Naive thymus-derived CD4-positive, alpha-beta T cell (primary cell): ENCODE results near the gene TRABD2A. TPM values are rescaled to one million over a fixed set of nuclear protein-coding genes. Genes with fewer than 3 reads are reported as not detected.
A peak's percentile ranks its signal among the peaks of the same experiment; 100 is the strongest.

ENCODE experiments used
- ATAC-seq: fragments of 150-1000 bp; cut with Tn5 transposase; 2 replicates; pipeline ENCODE4 v1.10.0; 2021; ENCODE audit warnings: mild to moderate bottlenecking, moderate library complexity
- CTCF ChIA-PET: fragments of 350-600 bp; sonication (Branson Sonifier 250); formaldehyde crosslinking; loops from one replicate; lab custom pipeline; 2021; ENCODE audit warnings: antibody characterized with exemption; lab: Charles Lee
- POLR2A ChIA-PET: fragments of 350-600 bp; sonication (Branson Sonifier 250); formaldehyde crosslinking; loops from one replicate; lab custom pipeline; 2021; ENCODE audit warnings: antibody characterized with exemption, inconsistent platforms; lab: Charles Lee
- DNase-seq, 9 donors: peaks; one replicate each; pipeline versions ENCODE4 v3.0.0 to v3.0.0-alpha.2; 2020 to 2022; ENCODE audit warnings: mixed read lengths in 1 of 9
- H3K27ac ChIP-seq: one replicate; pipeline ENCODE4 v1.7.0; 2013; ENCODE audit warnings: mild to moderate bottlenecking, low read depth, low read length, moderate library complexity
- H3K27me3 ChIP-seq, 2 donors: one replicate each; pipeline ENCODE4 v1.7.0; 2013; ENCODE audit warnings: low read length in 2 of 2, mild to moderate bottlenecking in 2 of 2, moderate library complexity in 2 of 2; ENCODE audit not compliant: control insufficient read depth in 2 of 2, insufficient read depth in 2 of 2
- H3K36me3 ChIP-seq, 3 experiments: 1 replicate in 2 of 3; 2 replicates in 1 of 3; pipeline ENCODE4 v1.7.0; 2013; ENCODE audit warnings: low read length in 3 of 3, mild to moderate bottlenecking in 3 of 3, moderate library complexity in 1 of 3; ENCODE audit not compliant: insufficient read depth in 3 of 3, control insufficient read depth in 2 of 3
- H3K4me1 ChIP-seq, 2 donors: one replicate each; pipeline ENCODE4 v1.7.0; 2013; ENCODE audit warnings: low read length in 2 of 2, mild to moderate bottlenecking in 2 of 2, moderate library complexity in 1 of 2; ENCODE audit not compliant: control insufficient read depth in 2 of 2, insufficient read depth in 2 of 2
- H3K4me3 ChIP-seq: 2 replicates; pipeline ENCODE4 v1.7.0; 2013; ENCODE audit warnings: mild to moderate bottlenecking, low read length
- H3K9me3 ChIP-seq, 3 experiments: 1 replicate in 2 of 3; 2 replicates in 1 of 3; pipeline ENCODE4 v1.7.0; 2013; ENCODE audit warnings: low read length in 3 of 3; ENCODE audit not compliant: control insufficient read depth in 2 of 3
- H3K27ac Mint-ChIP-seq, 9 donors: one replicate each; pipeline ENCODE4 v1.8.0; 2020 to 2022; ENCODE audit warnings: mixed read lengths in 9 of 9, mild to moderate bottlenecking in 8 of 9, moderate library complexity in 5 of 9, inconsistent platforms in 2 of 9
- H3K27me3 Mint-ChIP-seq, 5 donors: one replicate each; pipeline ENCODE4 v1.8.0; 2021 to 2022; ENCODE audit warnings: mixed read lengths in 5 of 5, mild to moderate bottlenecking in 1 of 5
- H3K36me3 Mint-ChIP-seq, 5 donors: one replicate each; pipeline ENCODE4 v1.8.0; 2020 to 2022; ENCODE audit warnings: mixed read lengths in 5 of 5, mild to moderate bottlenecking in 3 of 5, inconsistent platforms in 1 of 5
- H3K4me1 Mint-ChIP-seq, 7 donors: one replicate each; pipeline ENCODE4 v1.8.0; 2020 to 2022; ENCODE audit warnings: mixed read lengths in 7 of 7, mild to moderate bottlenecking in 3 of 7, inconsistent platforms in 1 of 7
- H3K4me3 Mint-ChIP-seq, 10 donors: one replicate each; pipeline ENCODE4 v1.8.0; 2020 to 2022; ENCODE audit warnings: mild to moderate bottlenecking in 10 of 10, mixed read lengths in 10 of 10, moderate library complexity in 6 of 10, inconsistent platforms in 2 of 10
- H3K9me3 Mint-ChIP-seq, 11 donors: one replicate each; pipeline ENCODE4 v1.8.0; 2020 to 2022; ENCODE audit warnings: mixed read lengths in 11 of 11, mild to moderate bottlenecking in 4 of 11, inconsistent platforms in 1 of 11, moderate library complexity in 1 of 11
- intact Hi-C, 2 donors: fragments of 100-400 bp; cut with micrococcal nuclease; formaldehyde crosslinking; loops; one replicate each; pipeline ENCODE4 v1.15.1; 2023
- polyA plus RNA-seq, 2 donors: library from polyadenylated mRNA; unstranded; fragments of 300-500 nt; fragmentation: Illumina TruSeq; gene quantifications; one replicate each; pipeline ENCODE4 v1.2.3, GENCODE V29; 2021
- total RNA-seq, 6 experiments: library from RNA in 5 of 6; stranded (reverse) in 5 of 6; gene quantifications; 1 replicate in 5 of 6; 2 replicates in 1 of 6; pipeline ENCODE4 v1.2.3 and lab custom pipeline; 2021 to 2026

The TRABD2A gene
- total and polyA plus RNA-seq, 7 experiments from 2014 or later, result 75.0 to 288 (median 182) TPM

DNA sequence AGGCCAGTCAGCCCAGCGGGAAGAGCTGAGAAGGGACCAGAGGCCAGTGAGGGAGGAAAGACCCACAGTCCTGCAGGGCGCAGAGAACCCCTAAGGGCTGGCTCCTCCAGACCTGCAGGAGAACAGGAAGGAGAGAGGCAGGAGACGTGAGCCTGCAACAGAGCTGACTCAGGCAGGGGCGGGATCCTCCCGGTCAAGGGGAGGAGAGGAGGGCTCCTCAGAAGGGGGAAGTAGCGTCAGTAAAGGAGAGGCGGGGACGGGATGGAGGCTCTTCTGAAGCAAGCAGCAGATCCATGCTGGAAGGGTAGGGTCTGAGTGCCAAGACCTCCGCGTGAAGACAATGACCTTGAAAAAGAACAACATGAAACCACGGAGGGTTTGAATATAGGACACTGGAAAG is 50.8 kb downstream of the TRABD2A start:
- H3K36me3 Mint-ChIP-seq, result peaks cover 5 to 34% (median 26%) of the 10 kb centered on the region in 5 donors
- Histone ChIP-seq H3K36me3 (peaks cover 0 to 38% (median 7%) of the 10 kb centered on the region in 3 experiments), H3K4me3 (no peak overlapping the region), H3K27me3 (no peaks in the 10 kb centered on the region), H3K4me1 (peaks cover 41 to 92% of the 10 kb centered on the region in 2 donors), H3K27ac (peak overlapping the region; percentile 79), H3K9me3 (no peaks in the 10 kb centered on the region)
- intact Hi-C loops, result no loop called here
- H3K27me3 Mint-ChIP-seq, result no peaks in the 10 kb centered on the region
- no peak for DNase-seq
- peak; percentile 73 for ATAC-seq
- peaks cover 0 to 3% (median 0%) of the 10 kb centered on the region in 11 donors for H3K9me3 Mint-ChIP-seq
- CTCF ChIA-PET, result no interaction called here
- H3K27ac Mint-ChIP-seq, result no peak overlapping the region
- no peak overlapping the region for H3K4me3 Mint-ChIP-seq
- POLR2A ChIA-PET, result interaction anchor here (0.6 to 7.5 kb wide), 4 partner anchors 12 to 96 kb away, joined by 3 to 49 read pairs (median 5); no protein-coding TSS in a partner anchor
- peaks cover 0 to 53% (median 12%) of the 10 kb centered on the region in 7 donors for H3K4me1 Mint-ChIP-seq

DNA sequence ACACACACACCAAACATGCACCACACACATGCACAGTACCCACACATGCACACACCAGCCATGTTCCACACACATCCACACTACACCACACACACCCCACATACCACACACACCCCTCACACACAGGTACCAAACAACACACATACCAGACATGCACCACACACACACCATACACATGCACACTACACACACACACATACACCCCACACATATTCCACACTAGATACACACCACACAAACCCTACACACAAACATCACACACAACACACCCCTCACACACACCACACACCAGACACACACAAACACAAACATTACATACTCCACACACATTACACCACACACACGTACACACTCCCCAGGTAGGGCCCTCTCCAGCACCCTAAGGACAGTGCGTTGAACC is 51.2 kb downstream of the TRABD2A start:
- Mint-ChIP-seq H3K4me3 (no peak overlapping the region), H3K9me3 (no peaks in the 10 kb centered on the region), H3K27me3 (no peaks in the 10 kb centered on the region), H3K4me1 (peaks cover 0 to 54% (median 12%) of the 10 kb centered on the region in 7 donors), H3K36me3 (peaks cover under 1 to 32% (median 26%) of the 10 kb centered on the region in 5 donors), H3K27ac (no peak overlapping the region)
- Histone ChIP-seq H3K4me1 (peaks cover 41 to 88% of the 10 kb centered on the region in 2 donors), H3K36me3 (peaks cover 0 to 42% (median 7%) of the 10 kb centered on the region in 3 experiments), H3K9me3 (no peaks in the 10 kb centered on the region), H3K27me3 (no peaks in the 10 kb centered on the region), H3K4me3 (no peak overlapping the region), H3K27ac (peak overlapping the region; percentile 79)
- ChIA-PET POLR2A (interaction anchor here (0.6 to 7.5 kb wide), 4 partner anchors 12 to 26 kb away, joined by 3 to 49 read pairs (median 11); no protein-coding TSS in a partner anchor), CTCF (no interaction called here)
- no peak for ATAC-seq
- DNase-seq, result no peak
- intact Hi-C loops, result loop anchor here in 1 of 2 donors (2.0 kb wide), 1 partner anchor 25 kb away; no protein-coding TSS in a partner anchor

GRCh38 chr2:84827978-84828575 is 52.8 kb downstream of the TRABD2A start:
- CTCF ChIA-PET, result interaction anchor here (1.7 kb wide), 1 partner anchor 10 kb away, joined by 5 read pairs; no protein-coding TSS in a partner anchor

GRCh38 chr2:84823788-84824187 is 57.1 kb downstream of the TRABD2A start:
- DNase-seq (no peak), ATAC-seq (no peak)
- Mint-ChIP-seq H3K4me3 (peak overlapping the region in 1 of 10 donors; percentile 18), H3K9me3 (peaks cover 0 to 1% (median 0%) of the 10 kb centered on the region in 11 donors), H3K27ac (peak overlapping the region in 7 of 9 donors; percentile 25 to 92 (median 81)), H3K4me1 (peaks cover under 1 to 63% (median 38%) of the 10 kb centered on the region in 7 donors), H3K27me3 (no peaks in the 10 kb centered on the region), H3K36me3 (peaks cover 18 to 69% (median 50%) of the 10 kb centered on the region in 5 donors)
- ChIA-PET CTCF (interaction anchor here (0.9 kb wide), 1 partner anchor 103 kb away, joined by 3 read pairs; no protein-coding TSS in a partner anchor), POLR2A (interaction anchor here (0.6 to 7.5 kb wide), 6 partner anchors 9 to 267 kb away, joined by 4 to 49 read pairs (median 4); no protein-coding TSS in a partner anchor)
- Histone ChIP-seq H3K36me3 (peaks cover 0 to 52% (median 12%) of the 10 kb centered on the region in 3 experiments), H3K4me1 (peaks cover 13 to 50% of the 10 kb centered on the region in 2 donors), H3K27ac (no peak overlapping the region), H3K9me3 (no peaks in the 10 kb centered on the region), H3K4me3 (no peak overlapping the region), H3K27me3 (no peaks in the 10 kb centered on the region)
- intact Hi-C loops, result loop anchor here in 1 of 2 donors (1.0 kb wide), 1 partner anchor 10 kb away; no protein-coding TSS in a partner anchor

More at GRCh38 chr2:84827978-84828575, 52.8 kb downstream of the TRABD2A start:
- no peaks in the 10 kb centered on the region for H3K9me3 Mint-ChIP-seq
- peak overlapping the region in 1 of 9 donors; percentile 51 for H3K27ac Mint-ChIP-seq
- H3K4me3 Mint-ChIP-seq, result peak overlapping the region in 6 of 10 donors; percentile 11 to 73 (median 42)
- POLR2A ChIA-PET, result interaction anchor here (0.6 to 7.5 kb wide), 7 partner anchors 9 to 113 kb away, joined by 3 to 49 read pairs (median 5); no protein-coding TSS in a partner anchor
- H3K27ac ChIP-seq, result peak overlapping the region; percentile 79
- peaks cover 0 to 56% (median 7%) of the 10 kb centered on the region in 3 experiments for H3K36me3 ChIP-seq
- intact Hi-C loops, result loop anchor here in 1 of 2 donors (1.0 to 2.0 kb wide), 2 partner anchors 12 to 23 kb away; no protein-coding TSS in a partner anchor
- H3K27me3 Mint-ChIP-seq, result no peaks in the 10 kb centered on the region
- H3K36me3 Mint-ChIP-seq, result peaks cover 9 to 40% (median 30%) of the 10 kb centered on the region in 5 donors
- no peaks in the 10 kb centered on the region for H3K9me3 ChIP-seq
- peaks cover 37 to 76% of the 10 kb centered on the region in 2 donors for H3K4me1 ChIP-seq
- H3K4me1 Mint-ChIP-seq, result peaks cover 0 to 43% (median 17%) of the 10 kb centered on the region in 7 donors
- no peak for ATAC-seq
- DNase-seq, result no peak
- H3K27me3 ChIP-seq, result no peaks in the 10 kb centered on the region
- H3K4me3 ChIP-seq, result no peak overlapping the region

DNA sequence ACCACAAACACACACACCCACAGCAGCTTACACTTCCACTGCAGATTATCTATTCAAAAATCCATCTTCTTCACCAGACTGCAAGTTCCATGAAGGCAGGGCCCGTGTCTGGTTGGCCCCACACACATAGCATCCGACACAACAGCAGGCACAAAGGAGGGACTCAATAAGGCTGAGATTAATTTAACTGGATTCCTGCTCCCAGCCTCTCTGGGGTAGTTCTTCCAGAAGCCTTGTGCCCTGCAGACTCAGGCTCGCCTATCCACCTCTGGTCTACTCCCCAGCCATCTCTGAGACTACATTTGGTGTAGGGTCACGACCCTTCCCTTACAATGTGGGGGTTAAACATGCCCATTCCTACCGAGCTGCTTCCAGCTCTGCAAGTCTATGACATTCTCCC is 57.7 kb downstream of the TRABD2A start:
- CTCF ChIA-PET, result interaction anchor here (1.0 kb wide), 1 partner anchor 82 kb away, joined by 3 read pairs; no protein-coding TSS in a partner anchor
- no peaks in the 10 kb centered on the region for H3K27me3 ChIP-seq
- H3K27ac Mint-ChIP-seq, result peak overlapping the region in 8 of 9 donors; percentile 20 to 83 (median 69)
- no peak overlapping the region for H3K27ac ChIP-seq
- H3K4me1 Mint-ChIP-seq, result peaks cover 6 to 67% (median 38%) of the 10 kb centered on the region in 7 donors
- POLR2A ChIA-PET, result interaction anchor here (0.6 to 7.5 kb wide), 8 partner anchors 10 to 180 kb away, joined by 3 to 49 read pairs (median 4); no protein-coding TSS in a partner anchor
- no peak for ATAC-seq
- intact Hi-C loops, result loop anchor here in 1 of 2 donors (1.0 kb wide), 1 partner anchor 10 kb away; no protein-coding TSS in a partner anchor
- no peaks in the 10 kb centered on the region for H3K9me3 ChIP-seq
- no peak overlapping the region for H3K4me3 ChIP-seq
- peaks cover 0 to 52% (median 12%) of the 10 kb centered on the region in 3 experiments for H3K36me3 ChIP-seq
- H3K36me3 Mint-ChIP-seq, result peaks cover 18 to 63% (median 50%) of the 10 kb centered on the region in 5 donors
- peak overlapping the region in 2 of 10 donors; percentile 4 to 18 for H3K4me3 Mint-ChIP-seq
- no peaks in the 10 kb centered on the region for H3K27me3 Mint-ChIP-seq
- peaks cover 0 to 1% (median 0%) of the 10 kb centered on the region in 11 donors for H3K9me3 Mint-ChIP-seq
- no peak for DNase-seq
- peaks cover 9 to 45% of the 10 kb centered on the region in 2 donors for H3K4me1 ChIP-seq

- no peak overlapping the region for H3K27ac ChIP-seq
- H3K9me3 Mint-ChIP-seq, result peaks cover 0 to 4% (median 0%) of the 10 kb centered on the region in 11 donors
- H3K36me3 ChIP-seq, result peaks cover 0 to 43% (median 6%) of the 10 kb centered on the region in 3 experiments
- peaks cover 19 to 81% (median 50%) of the 10 kb centered on the region in 7 donors for H3K4me1 Mint-ChIP-seq
- ATAC-seq (no peak), DNase-seq (no peak)
- peaks cover 5 to 45% of the 10 kb centered on the region in 2 donors for H3K4me1 ChIP-seq
- peak overlapping the region in 1 of 10 donors; percentile 5 for H3K4me3 Mint-ChIP-seq
- no peaks in the 10 kb centered on the region for H3K27me3 Mint-ChIP-seq
- ChIA-PET POLR2A (interaction anchor here (0.9 kb wide), 1 partner anchor 151 kb away, joined by 4 read pairs; no protein-coding TSS in a partner anchor), CTCF (no interaction called here)
- H3K36me3 Mint-ChIP-seq, result peaks cover 18 to 56% (median 46%) of the 10 kb centered on the region in 5 donors
- intact Hi-C loops, result no loop called here
- no peaks in the 10 kb centered on the region for H3K9me3 ChIP-seq
- no peaks in the 10 kb centered on the region for H3K27me3 ChIP-seq
- H3K4me3 ChIP-seq, result no peak overlapping the region
- H3K27ac Mint-ChIP-seq, result peak overlapping the region in 8 of 9 donors; percentile 0 to 83 (median 66)
Measured at GRCh38 chr2:84821806-84822205, 59.1 kb downstream of the TRABD2A start.
